Right atrium auricular region (tissue), 2 donors: ENCODE results near the gene CD2AP. TPM values are rescaled to one million over a fixed set of nuclear protein-coding genes. Genes with fewer than 3 reads are reported as not detected.

Source experiments
- DNase-seq: peaks from one replicate; pipeline ENCODE4 v3.0.0-alpha.2; 2019; ENCODE audit warnings: low spot score
- H3K27ac ChIP-seq, 2 donors: fragments of 200-600 bp; sonication (generic); 1 replicate in 1 of 2; 2 replicates in 1 of 2; pipeline ENCODE4 v1.5.1; 2016 to 2019
- H3K27me3 ChIP-seq, 2 donors: fragments of 200-600 bp; sonication (generic); one replicate each; pipeline versions ENCODE4 v1.5.1 to v1.6.0; 2017 to 2019
- H3K36me3 ChIP-seq: fragments of 200-600 bp; sonication (generic); one replicate; pipeline ENCODE4 v1.5.1; 2016
- H3K4me1 ChIP-seq, 2 donors: fragments of 200-600 bp; sonication (generic); one replicate each; pipeline versions ENCODE4 v1.5.1 to v1.6.0; 2017 to 2019
- H3K4me3 ChIP-seq, 2 donors: fragments of 200-600 bp; sonication (generic); 1 replicate in 1 of 2; 2 replicates in 1 of 2; pipeline ENCODE4 v1.5.1; 2017 to 2019; ENCODE audit warnings: mild to moderate bottlenecking in 1 of 2, moderate library complexity in 1 of 2
- H3K9me3 ChIP-seq, 2 donors: fragments of 200-600 bp; sonication (generic); one replicate each; pipeline ENCODE4 v1.5.1; 2019
- total RNA-seq, 2 donors: library from RNA; depleted of rRNA; stranded (reverse); fragments of >200 nt; gene quantifications; one replicate each; pipeline ENCODE4 v1.1.0, GENCODE V29; 2016
- TF ChIP-seq, protein P1 (sequence below), 2 donors: fragments of 200-600 bp; sonication (generic); IDR thresholded peaks; one replicate each; pipeline ENCODE4 v1.5.1; 2019; ENCODE audit warnings: antibody characterized with exemption in 2 of 2

Gene CD2AP
- total RNA-seq, 2 donors from 2014 or later = 9.8 to 10.8 TPM

DNA sequence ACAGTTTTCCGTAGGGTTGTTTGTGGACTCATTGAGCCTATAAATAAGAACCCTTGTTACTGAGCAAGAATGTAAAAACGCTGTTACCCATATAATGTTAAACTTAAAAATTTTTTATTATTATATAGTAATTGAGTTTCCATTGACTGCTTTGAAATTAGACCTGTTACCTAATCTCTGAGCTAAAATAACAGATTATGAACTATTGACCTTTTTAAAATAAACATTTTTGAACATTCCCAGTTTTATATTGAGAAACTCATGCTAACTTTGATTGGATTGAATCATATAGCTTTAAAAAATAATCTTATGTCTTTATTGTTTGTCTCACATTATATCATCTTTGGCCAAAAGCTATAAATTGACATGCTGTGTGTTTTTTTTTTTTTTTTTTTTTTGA, 95.5 kb downstream of the CD2AP start:
- no peaks in the 10 kb centered on the region for H3K4me1 ChIP-seq
- H3K36me3 ChIP-seq = no peaks in the 10 kb centered on the region
- no peak for DNase-seq
- no peaks in the 10 kb centered on the region for H3K27me3 ChIP-seq
- TF ChIP-seq, protein P1, sequence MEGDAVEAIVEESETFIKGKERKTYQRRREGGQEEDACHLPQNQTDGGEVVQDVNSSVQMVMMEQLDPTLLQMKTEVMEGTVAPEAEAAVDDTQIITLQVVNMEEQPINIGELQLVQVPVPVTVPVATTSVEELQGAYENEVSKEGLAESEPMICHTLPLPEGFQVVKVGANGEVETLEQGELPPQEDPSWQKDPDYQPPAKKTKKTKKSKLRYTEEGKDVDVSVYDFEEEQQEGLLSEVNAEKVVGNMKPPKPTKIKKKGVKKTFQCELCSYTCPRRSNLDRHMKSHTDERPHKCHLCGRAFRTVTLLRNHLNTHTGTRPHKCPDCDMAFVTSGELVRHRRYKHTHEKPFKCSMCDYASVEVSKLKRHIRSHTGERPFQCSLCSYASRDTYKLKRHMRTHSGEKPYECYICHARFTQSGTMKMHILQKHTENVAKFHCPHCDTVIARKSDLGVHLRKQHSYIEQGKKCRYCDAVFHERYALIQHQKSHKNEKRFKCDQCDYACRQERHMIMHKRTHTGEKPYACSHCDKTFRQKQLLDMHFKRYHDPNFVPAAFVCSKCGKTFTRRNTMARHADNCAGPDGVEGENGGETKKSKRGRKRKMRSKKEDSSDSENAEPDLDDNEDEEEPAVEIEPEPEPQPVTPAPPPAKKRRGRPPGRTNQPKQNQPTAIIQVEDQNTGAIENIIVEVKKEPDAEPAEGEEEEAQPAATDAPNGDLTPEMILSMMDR (IDR thresholded peaks at IDR 0.05) = no peak
- H3K9me3 ChIP-seq = no peaks in the 10 kb centered on the region
- no peak overlapping the region for H3K27ac ChIP-seq
- no peak overlapping the region for H3K4me3 ChIP-seq

DNA sequence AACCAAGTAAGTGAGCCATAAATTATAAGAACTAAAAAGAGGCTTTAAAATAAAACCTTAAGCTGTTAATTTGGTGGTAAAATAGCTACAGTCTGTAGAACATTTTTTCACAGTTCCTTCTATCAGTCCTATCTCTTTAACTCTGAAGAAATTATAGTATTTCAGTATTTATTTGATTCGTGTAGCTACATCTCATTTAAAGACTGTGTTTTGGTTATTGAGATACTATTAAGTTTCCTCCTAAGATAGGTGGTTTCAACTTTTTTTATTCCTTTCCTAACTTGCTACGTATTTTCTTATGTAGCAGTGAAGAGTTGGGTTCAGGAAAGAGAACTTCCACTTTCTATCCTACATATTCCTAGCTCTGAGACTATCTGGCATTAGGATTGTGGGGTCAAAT, 97.2 kb downstream of the CD2AP start:
- Histone ChIP-seq H3K36me3 (peaks cover 3% of the 10 kb centered on the region), H3K4me1 (no peaks in the 10 kb centered on the region), H3K4me3 (no peak overlapping the region), H3K9me3 (no peaks in the 10 kb centered on the region), H3K27me3 (no peaks in the 10 kb centered on the region), H3K27ac (no peak overlapping the region)
- TF ChIP-seq, protein P1 (IDR thresholded peaks at IDR 0.05) = no peak
- DNase-seq = no peak

DNA sequence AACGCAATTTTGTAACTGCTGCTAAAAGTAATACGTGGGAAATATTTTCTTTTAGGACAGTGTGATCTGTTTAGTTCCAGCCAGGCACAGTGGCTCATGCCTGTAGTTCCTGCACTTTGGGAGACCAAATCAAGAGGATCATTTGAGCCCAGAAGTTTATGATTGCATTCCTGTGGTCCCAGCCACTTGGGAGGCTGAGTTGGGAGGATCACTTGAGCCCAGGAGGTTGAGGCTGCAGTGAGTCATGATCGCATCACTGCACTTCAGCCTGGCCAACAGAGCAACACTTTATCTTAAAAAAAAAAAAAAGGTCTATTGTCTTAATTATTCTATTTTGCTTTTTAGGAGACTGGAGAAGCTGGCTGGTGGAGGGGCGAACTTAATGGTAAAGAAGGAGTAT, 101.5 kb downstream of the CD2AP start:
- Histone ChIP-seq H3K27ac (no peak overlapping the region), H3K4me1 (no peaks in the 10 kb centered on the region), H3K27me3 (no peaks in the 10 kb centered on the region), H3K9me3 (no peaks in the 10 kb centered on the region), H3K4me3 (no peak overlapping the region), H3K36me3 (peaks cover 11% of the 10 kb centered on the region)
- TF ChIP-seq, protein P1 (IDR thresholded peaks at IDR 0.05) = no peak
- DNase-seq = no peak

DNA sequence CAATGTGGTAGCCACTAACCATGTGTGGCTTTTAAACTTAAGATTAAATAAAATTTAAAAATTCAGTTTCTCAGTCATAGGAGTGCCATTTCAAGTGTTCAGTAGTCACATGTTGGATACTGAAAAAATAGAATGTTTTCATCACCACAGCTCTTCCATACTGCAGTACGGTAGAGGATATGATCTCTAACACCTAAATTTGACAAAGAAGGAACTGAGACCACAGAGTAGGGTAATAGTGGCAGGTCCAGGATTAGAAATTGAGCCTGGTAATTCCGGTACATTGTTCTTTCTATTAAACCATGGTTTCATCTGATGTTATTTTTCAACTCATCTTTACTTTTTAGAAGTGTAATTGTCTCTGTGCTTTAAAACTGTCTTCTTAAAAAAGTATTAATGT, 104.0 kb downstream of the CD2AP start:
- no peaks in the 10 kb centered on the region for H3K9me3 ChIP-seq
- H3K4me3 ChIP-seq = no peak overlapping the region
- H3K4me1 ChIP-seq = no peaks in the 10 kb centered on the region
- no peaks in the 10 kb centered on the region for H3K27me3 ChIP-seq
- no peak overlapping the region for H3K27ac ChIP-seq
- H3K36me3 ChIP-seq = peaks cover 20% of the 10 kb centered on the region
- TF ChIP-seq, protein P1 (IDR thresholded peaks at IDR 0.05) = no peak
- DNase-seq = no peak

DNA sequence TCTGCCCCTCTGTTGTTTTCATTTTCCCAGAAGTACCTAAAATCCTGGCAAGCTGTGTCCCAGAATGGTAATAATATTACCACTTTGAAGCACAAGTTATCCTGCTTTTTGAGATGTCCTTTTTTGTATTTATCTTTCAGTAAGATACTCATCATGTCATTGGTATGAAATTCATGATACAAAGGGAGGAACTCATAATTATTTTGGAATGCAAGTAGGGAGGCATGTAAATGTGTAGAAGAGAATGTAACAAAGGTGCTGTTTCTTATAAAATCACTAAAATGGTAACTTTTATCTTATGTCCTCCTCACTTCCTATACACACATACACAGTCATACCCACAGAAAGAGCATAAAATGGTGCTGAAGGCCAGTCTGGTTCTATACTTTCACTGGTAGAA, 109.9 kb downstream of the CD2AP start:
- H3K4me1 ChIP-seq = peaks cover 0 to 7% of the 10 kb centered on the region in 2 donors
- H3K36me3 ChIP-seq = peaks cover 14% of the 10 kb centered on the region
- no peak for DNase-seq
- no peak overlapping the region for H3K27ac ChIP-seq
- no peaks in the 10 kb centered on the region for H3K27me3 ChIP-seq
- no peaks in the 10 kb centered on the region for H3K9me3 ChIP-seq
- TF ChIP-seq, protein P1 (IDR thresholded peaks at IDR 0.05) = no peak
- no peak overlapping the region for H3K4me3 ChIP-seq

DNA sequence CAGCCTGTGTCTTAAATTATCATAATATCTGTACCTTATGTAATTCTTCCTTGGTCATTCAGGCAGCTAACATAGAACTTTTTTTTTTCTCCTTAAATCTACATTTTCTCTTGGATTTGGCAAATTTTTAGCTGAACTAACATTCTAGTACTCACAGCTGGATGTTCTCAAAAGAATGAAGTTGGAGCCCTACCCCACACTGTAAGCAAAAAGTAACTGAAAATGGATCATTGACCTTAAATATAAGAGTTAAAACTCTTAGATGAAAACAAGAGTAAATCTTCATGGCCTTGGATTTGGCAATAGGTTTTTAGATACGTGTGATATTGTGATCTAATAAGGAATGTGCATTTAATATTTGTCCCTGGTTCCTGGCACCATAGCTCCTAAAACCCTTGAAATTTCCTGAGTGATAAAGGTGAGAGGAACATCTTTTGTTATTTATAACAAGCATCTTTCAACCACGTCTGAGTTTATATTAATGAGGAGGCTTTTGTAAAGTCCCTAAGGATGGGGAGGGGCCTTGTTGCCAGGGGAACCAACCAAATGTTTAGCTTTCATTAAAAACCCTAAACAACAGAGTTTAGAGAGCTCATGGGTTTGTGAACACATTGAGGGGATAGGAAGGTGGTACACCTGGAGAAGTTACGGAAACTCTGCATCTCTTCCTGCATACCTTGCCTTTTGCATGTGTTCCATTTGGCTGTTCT, 114.7 kb downstream of the CD2AP start:
- Histone ChIP-seq H3K4me1 (peaks cover 0 to 7% of the 10 kb centered on the region in 2 donors), H3K36me3 (peaks cover 11% of the 10 kb centered on the region), H3K27ac (no peak overlapping the region), H3K4me3 (no peak overlapping the region), H3K9me3 (no peaks in the 10 kb centered on the region), H3K27me3 (no peaks in the 10 kb centered on the region)
- TF ChIP-seq, protein P1 (IDR thresholded peaks at IDR 0.05) = no peak
- no peak for DNase-seq
